K562 (cell line): Measurements from ENCODE around the gene PLAC8. TPM values are rescaled to one million over a fixed set of nuclear protein-coding genes. Genes with fewer than 3 reads are reported as not detected.

Experiments used
- ATAC-seq: fragments of 200-7000 bp; cut with Tn5 transposase; 3 replicates; pipeline ENCODE4 v1.9.1; 2020; ENCODE audit warnings: moderate library complexity
- BruUV-seq: library from RNA; stranded (reverse); fragments of 400-500 nt; replicated peaks from 2 replicates; lab custom pipeline; 2021; lab: Mats Ljungman, UMichigan
- CTCF ChIA-PET: fragments of 300-600 bp; formaldehyde crosslinking; extraction: SDS; loops from one replicate; lab custom pipeline; 2021; ENCODE audit warnings: low intra/inter-chr PET ratio; lab: Yijun Ruan, JAX
- POLR2A ChIA-PET: fragments of 300-600, 350-650 bp; sonication (Branson Sonifier 250); formaldehyde crosslinking; extraction: SDS; loops from one replicate; lab custom pipeline; 2021; ENCODE audit warnings: antibody characterized with exemption, inconsistent platforms; lab: Yijun Ruan, JAX
- DNase-seq, 4 experiments: peaks; one replicate each; pipeline versions ENCODE4 v3.0.0 to v3.0.0-alpha.2; 2011 to 2018; ENCODE audit warnings: low spot score in 3 of 4, mixed read lengths in 3 of 4; ENCODE audit errors: extremely low read depth in 1 of 4
- FAIRE-seq: peaks from 2 replicates; lab custom pipeline; 2011; peaks lifted over from hg19 to GRCh38; lab: Jason Lieb, UNC
- H2AFZ ChIP-seq: 2 replicates; pipeline ENCODE4 v1.6.0; 2011; ENCODE audit warnings: low read depth, low read length, control low read depth, inconsistent platforms
- H3K27ac ChIP-seq: fragments of 200-600 bp; 3 replicates; pipeline ENCODE4 v1.8.0; 2011; ENCODE audit warnings: low read depth, mild to moderate bottlenecking, control low read depth, inconsistent platforms, low read length, moderate library complexity, mixed read lengths; ENCODE audit errors: extremely low read depth
- H3K27me3 ChIP-seq, 2 experiments: fragments of 300-600 bp in 1 of 2; 2 replicates in 1 of 2; 3 replicates in 1 of 2; pipeline versions ENCODE4 v1.6.0 to v1.8.0; 2011; ENCODE audit warnings: inconsistent platforms in 2 of 2, low read length in 2 of 2, mild to moderate bottlenecking in 1 of 2, mixed read lengths in 1 of 2, moderate library complexity in 1 of 2; ENCODE audit not compliant: control insufficient read depth in 2 of 2, insufficient read depth in 2 of 2
- H3K36me3 ChIP-seq: fragments of 300-600 bp; 3 replicates; pipeline ENCODE4 v1.8.0; 2011; ENCODE audit warnings: mild to moderate bottlenecking, low read length, inconsistent platforms; ENCODE audit not compliant: control insufficient read depth, insufficient read depth
- H3K4me1 ChIP-seq, 2 experiments: fragments of 200-600 bp in 1 of 2; replicated peaks in 1 of 2; 2 replicates in 1 of 2; 3 replicates in 1 of 2; pipeline versions ENCODE4 v1.5.1 to v1.8.0; 2011; ENCODE audit warnings: inconsistent platforms in 2 of 2, low read length in 2 of 2, mild to moderate bottlenecking in 1 of 2, mixed read lengths in 1 of 2, moderate library complexity in 1 of 2; ENCODE audit not compliant: control insufficient read depth in 2 of 2, insufficient read depth in 2 of 2
- H3K4me2 ChIP-seq: 2 replicates; pipeline ENCODE4 v1.6.1; 2011; ENCODE audit warnings: low read length, control low read depth, inconsistent platforms, mixed read lengths; ENCODE audit not compliant: insufficient read depth
- H3K4me3 ChIP-seq: fragments of 200-600 bp; sonication (generic), shearing (Covaris generic); 2 replicates; pipeline ENCODE4 v1.5.1; 2016; ENCODE audit warnings: control low read depth, inconsistent platforms
- H3K79me2 ChIP-seq: fragments of 200-600 bp; 3 replicates; pipeline ENCODE4 v1.8.0; 2011; ENCODE audit warnings: low read length, inconsistent platforms; ENCODE audit not compliant: control insufficient read depth, insufficient read depth
- H3K9ac ChIP-seq, 2 experiments: 2 replicates each; pipeline versions ENCODE4 v1.6.0 to v1.6.1; 2011; ENCODE audit warnings: low read depth in 2 of 2, low read length in 2 of 2, control low read depth in 1 of 2, inconsistent platforms in 1 of 2, mild to moderate bottlenecking in 1 of 2, mixed read lengths in 1 of 2; ENCODE audit not compliant: insufficient read depth in 1 of 2
- H3K9me1 ChIP-seq: one replicate; pipeline ENCODE4 v1.6.0; 2011; ENCODE audit warnings: inconsistent platforms, mild to moderate bottlenecking, low read length, moderate library complexity; ENCODE audit not compliant: control insufficient read depth, insufficient read depth
- H3K9me3 ChIP-seq: replicated peaks from 2 replicates; pipeline ENCODE4 v1.5.1; 2011; ENCODE audit warnings: low read depth, low read length, inconsistent platforms; ENCODE audit not compliant: control insufficient read depth, insufficient read depth
- H4K20me1 ChIP-seq: replicated peaks from 2 replicates; pipeline ENCODE4 v1.6.1; 2011; ENCODE audit warnings: low read length, inconsistent platforms, mixed read lengths; ENCODE audit not compliant: control insufficient read depth, insufficient read depth
- C11orf30 ChIP-seq: fragments of 450-650 bp; IDR thresholded peaks from 2 replicates; pipeline ENCODE4 v1.6.1; 2016; ENCODE audit warnings: low read depth, mild to moderate bottlenecking
- CREB1 ChIP-seq, 2 experiments: sonication (generic) in 1 of 2; formaldehyde crosslinking in 1 of 2; IDR thresholded peaks; 2 replicates each; pipeline versions ENCODE4 v1.6.1 to v1.8.0; 2012 to 2022; ENCODE audit warnings: inconsistent platforms in 1 of 2, mild to moderate bottlenecking in 1 of 2, missing genetic modification reagents in 1 of 2, moderate library complexity in 1 of 2
- E2F3 ChIP-seq: fragments of 250-450 bp; sonication (Bioruptor Pico); IDR thresholded peaks from 2 replicates; pipeline ENCODE4 v1.4.0; 2020; ENCODE audit warnings: mild to moderate bottlenecking
- POLR2AphosphoS5 ChIP-seq: IDR thresholded peaks from 2 replicates; pipeline ENCODE4 v1.6.1; 2011; ENCODE audit warnings: mild to moderate bottlenecking, low read depth, low read length, moderate library complexity; ENCODE audit not compliant: control insufficient read depth, insufficient read depth
- ZFX ChIP-seq: sonication (generic); formaldehyde crosslinking; IDR thresholded peaks from 2 replicates; pipeline ENCODE4 v1.8.0; 2022; ENCODE audit warnings: mild to moderate bottlenecking, missing genetic modification reagents, moderate library complexity
- ZNF316 ChIP-seq: fragments of 450-650 bp; IDR thresholded peaks from 2 replicates; pipeline ENCODE4 v1.6.1; 2016
- ZNF75A ChIP-seq: fragments of 450-650 bp; formaldehyde crosslinking; IDR thresholded peaks from 2 replicates; pipeline ENCODE4 v1.4.0; 2020; ENCODE audit warnings: mild to moderate bottlenecking
- WGBS: fragments of 100-300 bp; shearing (Covaris generic); methylation state at CpG from one replicate; pipeline ENCODE4 v1.1.6; 2016; ENCODE audit warnings: low coverage, mixed read lengths; ENCODE audit not compliant: insufficient coverage; ENCODE audit errors: missing lambda C conversion rate; 5-methylcytosine and 5-hydroxymethylcytosine counted together
- in situ Hi-C: fragments of 300-500 bp; cut with MboI; formaldehyde crosslinking; loops from 4 replicates; pipeline ENCODE4 v1.15.0; 2018; ENCODE audit warnings: inconsistent platforms, mixed read lengths
- intact Hi-C: fragments of 100-400 bp; cut with micrococcal nuclease; formaldehyde crosslinking; loops from 2 replicates; pipeline ENCODE4 v1.14.2; 2022
- polyA plus RNA-seq, 8 experiments: library from polyadenylated mRNA; depleted of rRNA in 4 of 8; stranded (reverse) in 5 of 8; unstranded in 3 of 8; fragments of >200 nt; fragmentation: Nextera tagmentation in 2 of 8; fragmentation: Illumina TruSeq in 1 of 8; extraction: Ambion mirVana in 2 of 8; extraction: Trizol in 1 of 8; gene quantifications; 2 replicates each; pipeline versions ENCODE4 v1.2.1 to v1.2.3, GENCODE V29; 2011 to 2014; ENCODE audit warnings: inconsistent platforms in 1 of 8, missing spikeins in 1 of 8
- total RNA-seq, 7 experiments: library from RNA; depleted of rRNA in 6 of 7; stranded (reverse); fragments of >200 nt in 6 of 7; fragmentation: Illumina TruSeq in 2 of 7; extraction: Trizol in 2 of 7; gene quantifications; 2 replicates each; pipeline versions ENCODE4 v1.2.1 to v1.2.3, GENCODE V29; 2011 to 2021; ENCODE audit warnings: low replicate concordance in 1 of 7

PLAC8 gene
- total and polyA plus RNA-seq, 9 of the 15 experiments (the other 6 are each of a cell fraction or from before 2014, with no cell fraction given), result 0.27 to 0.51 TPM; not detected in 7

DNA sequence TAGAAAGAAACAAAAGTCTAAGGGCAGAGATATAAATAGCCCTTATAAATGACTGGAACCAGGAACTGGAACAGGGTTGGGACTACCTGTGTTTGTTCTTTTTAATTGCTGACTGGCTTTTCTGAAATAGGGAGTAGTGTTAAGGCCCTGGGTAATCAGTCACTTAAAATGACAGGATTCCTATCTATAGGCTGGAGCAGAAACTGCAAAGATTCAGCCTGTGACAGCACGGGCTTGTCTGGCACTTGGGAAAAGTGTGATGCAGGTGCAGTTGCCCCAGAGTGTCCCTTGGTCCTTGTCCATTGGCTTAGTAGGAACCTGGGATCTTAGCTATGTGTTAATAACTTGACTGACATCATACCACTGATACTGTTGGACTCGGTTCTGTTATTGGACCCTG, 14.7 kb upstream of the PLAC8 start:
- Histone ChIP-seq H3K9me3 (no peaks in the 10 kb centered on the region; the same call in 1 of the 2 replicates), H3K4me3 (no peak overlapping the region), H3K27me3 (no peaks in the 10 kb centered on the region; a peak in 1 of 5 replicates), H3K4me2 (no peak overlapping the region), H3K27ac (no peak overlapping the region), H4K20me1 (no peaks in the 10 kb centered on the region), H3K9me1 (no peaks in the 10 kb centered on the region), H3K9ac (no peak overlapping the region), H3K36me3 (no peaks in the 10 kb centered on the region), H3K4me1 (no peaks in the 10 kb centered on the region), H3K79me2 (no peaks in the 10 kb centered on the region), H2AFZ (no peak overlapping the region)
- BruUV-seq, result no TSS peak
- ATAC-seq (no peak), FAIRE-seq (no peak), DNase-seq (no peak)
- CTCF ChIA-PET, result no interaction called here
- TF ChIP-seq C11orf30 (peak; percentile 41; the same call in 1 of the 2 replicates), CREB1 (IDR thresholded peaks at IDR 0.05) (no peak), CREB1 (CRISPR knock-in tag; IDR thresholded peaks at IDR 0.05) (no peak), ZNF316 (peak; percentile 53), ZFX (CRISPR knock-in tag) (no peak), ZNF75A (CRISPR knock-in tag) (no peak), E2F3 (CRISPR knock-in tag) (no peak), POLR2AphosphoS5 (no peak)
- 7% methylated on average over 2 of the region's 2 CpGs for WGBS
- in situ Hi-C loops, result no loop called here
- intact Hi-C loops, result no loop called here
- POLR2A ChIA-PET, result no interaction called here
